ENCODE data around the gene GTPBP8.

GRCh38 chr3:112980080-112980479, 10.7 kb upstream of the GTPBP8 start:
- TF ChIP-seq EZH2 (IDR thresholded peaks at IDR 0.05; ENCODE audit: low read length, missing control alignments) (no peak), CTCF (conservative IDR thresholded peaks at IDR 0.05 in 1 of 2, IDR thresholded peaks at IDR 0.05 in 1 of 2; ENCODE audit: low read depth in 1 of 2, low read length in 2 of 2) (no peak)

Data from fibroblast of lung (primary cell).